Iris pigment epithelial cell (primary cell): Measurements from ENCODE around the gene TMIGD3.

ENCODE experiments used
- DNase-seq: peaks from one replicate; pipeline ENCODE4 v3.0.0-alpha.2; 2011; ENCODE audit warnings: low read depth

TMIGD3 gene

GRCh38 chr1:111507411-111508201, 4.2 kb upstream of the TMIGD3 start:
- DNase-seq = peak; percentile 73

GRCh38 chr1:111506561-111506960, 3.1 kb upstream of the TMIGD3 start:
- no peak for DNase-seq

DNA sequence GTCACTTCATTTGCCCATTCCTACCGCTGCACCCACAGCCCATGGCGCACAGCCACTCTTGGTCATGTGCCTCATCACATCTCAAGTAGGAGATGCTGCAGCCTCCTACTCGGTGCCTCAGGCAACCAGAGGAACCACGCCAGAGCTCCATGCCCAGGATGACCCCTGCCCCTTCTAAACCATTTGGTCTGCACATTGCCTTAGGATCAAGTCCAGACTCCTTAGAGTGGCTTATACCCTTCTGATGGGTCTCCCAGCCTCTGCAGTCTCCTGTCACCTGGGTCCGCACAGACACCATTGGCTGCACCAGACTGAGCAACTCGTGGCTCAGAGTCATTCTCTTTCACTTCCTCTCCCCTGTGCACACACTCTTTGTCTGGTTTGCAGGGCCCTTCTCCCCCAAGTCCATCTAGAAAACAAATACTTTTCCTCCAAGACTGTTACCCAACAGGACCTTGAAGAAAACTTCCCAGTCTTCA, 2.2 kb upstream of the TMIGD3 start:
- DNase-seq = no peak

DNA sequence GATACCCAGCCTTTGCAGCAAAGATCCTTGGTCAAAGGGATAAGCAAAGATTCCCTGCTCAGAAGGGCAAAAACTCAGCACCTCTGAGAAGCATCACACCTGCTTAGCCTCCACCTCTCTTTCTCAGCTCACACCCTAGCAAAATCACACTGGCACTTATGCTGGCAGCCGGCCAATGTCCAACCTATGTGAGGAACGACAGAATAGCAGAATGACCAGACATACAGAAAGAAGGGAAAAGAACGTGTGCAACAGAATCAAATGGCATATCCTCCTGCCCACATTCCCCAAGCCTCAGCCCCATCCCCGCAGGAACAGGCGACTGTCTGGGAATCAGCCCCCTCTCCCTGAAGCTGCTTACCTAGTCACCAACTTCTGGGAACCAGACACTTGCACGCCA, 664 bp upstream of the TMIGD3 start:
- no peak for DNase-seq

DNA sequence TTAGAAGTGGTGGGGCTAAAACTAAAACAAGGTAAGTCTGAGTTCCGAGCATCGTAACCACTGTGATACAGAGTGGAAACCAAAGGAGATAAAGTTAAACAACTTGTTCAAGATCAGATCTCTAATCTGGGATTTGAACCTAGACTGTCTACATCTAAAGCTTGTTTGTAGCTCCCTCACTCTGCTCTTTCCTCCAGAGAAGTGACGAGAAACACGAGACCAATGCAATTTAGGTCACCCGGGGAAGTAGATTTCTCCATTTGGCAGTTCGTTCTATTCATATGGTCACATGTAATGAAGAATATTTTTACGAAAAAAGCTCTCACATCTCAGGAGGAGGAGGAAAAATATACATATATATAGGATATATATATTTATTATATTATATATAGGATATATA, 1.8 kb downstream of the TMIGD3 start:
- DNase-seq = no peak

DNA sequence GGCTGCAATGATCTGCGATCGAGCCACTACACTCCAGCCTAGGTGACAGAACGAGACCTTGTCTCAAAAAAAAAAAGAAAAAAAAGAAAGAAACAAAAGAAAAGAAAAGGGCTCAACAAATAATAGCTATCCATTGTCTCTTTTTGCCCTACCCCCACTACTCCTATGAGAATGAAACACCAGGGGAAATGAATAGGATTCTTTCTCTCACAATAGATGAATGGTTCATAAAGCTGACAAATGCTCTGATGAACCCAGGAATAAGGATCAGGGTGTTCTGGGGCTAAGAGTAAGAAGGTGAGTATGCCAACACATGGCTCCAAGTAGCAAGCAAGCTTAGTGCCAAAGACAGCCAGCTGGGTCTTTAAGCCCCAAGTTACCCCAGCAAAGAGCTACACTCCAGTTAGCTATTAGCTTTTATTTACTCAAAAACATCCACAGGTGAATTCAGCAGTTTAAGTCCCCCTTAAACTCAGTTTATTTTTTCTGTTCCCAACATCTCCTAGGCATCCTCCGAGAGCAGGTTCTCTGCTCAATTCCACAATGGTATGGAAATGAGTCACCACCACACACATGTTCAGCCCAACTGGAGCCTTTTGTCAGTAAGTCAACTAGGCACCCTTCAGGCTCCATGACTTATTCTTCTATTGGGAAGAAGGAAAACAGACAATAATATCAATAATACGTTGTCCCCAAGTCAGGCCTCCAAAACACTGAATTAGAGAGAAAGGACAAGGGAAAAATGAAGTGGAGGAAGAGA, 4.2 kb downstream of the TMIGD3 start:
- no peak for DNase-seq

GRCh38 chr1:111497592-111497991, 5.8 kb downstream of the TMIGD3 start:
- DNase-seq = no peak

GRCh38 chr1:111496398-111496797, 7.0 kb downstream of the TMIGD3 start:
- no peak for DNase-seq

DNA sequence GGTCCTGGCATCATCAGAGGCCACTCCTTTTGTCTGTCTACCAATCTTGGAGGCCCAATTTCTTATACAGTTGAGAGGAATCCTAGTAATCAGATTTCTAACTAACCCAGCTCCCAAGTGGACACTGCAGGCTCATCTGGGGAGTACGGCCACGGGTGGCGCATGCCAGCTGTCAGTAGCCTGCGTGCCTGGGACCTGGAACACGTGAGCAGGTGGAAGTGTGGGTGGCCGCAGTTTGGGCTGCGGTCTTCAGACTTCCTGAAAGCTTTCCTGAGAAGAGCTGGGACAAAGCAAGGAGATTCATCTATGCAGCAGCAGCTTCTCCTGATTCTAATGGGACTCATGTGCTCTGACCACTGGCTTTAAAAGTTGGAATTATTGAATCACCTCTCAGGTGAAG, 12.4 kb downstream of the TMIGD3 start:
- no peak for DNase-seq

- no peak for DNase-seq
Observed at GRCh38 chr1:111490220-111490619, 13.2 kb downstream of the TMIGD3 start.

DNA sequence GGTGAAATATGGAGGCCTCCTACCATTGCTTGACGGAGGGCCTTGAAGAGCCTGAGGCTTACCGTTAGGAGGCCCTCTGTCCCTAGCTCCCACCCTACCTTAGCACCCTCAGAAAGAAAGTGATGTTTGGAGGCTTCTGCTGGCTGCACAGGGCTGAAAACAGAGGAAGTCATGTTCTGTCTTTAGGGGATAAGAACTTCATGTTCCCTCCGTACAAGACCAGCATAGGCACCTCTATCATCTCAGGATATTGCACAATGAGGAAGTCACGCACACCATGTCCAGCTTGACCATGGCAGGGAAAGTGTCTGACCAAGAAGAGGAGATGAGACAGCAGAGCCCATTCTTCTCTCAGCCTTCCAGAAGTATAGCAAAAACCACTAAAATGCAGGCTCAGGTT, 13.8 kb downstream of the TMIGD3 start:
- DNase-seq = peak; percentile 47

- no peak for DNase-seq
Observed at GRCh38 chr1:111488669-111489068, 14.8 kb downstream of the TMIGD3 start.

DNA sequence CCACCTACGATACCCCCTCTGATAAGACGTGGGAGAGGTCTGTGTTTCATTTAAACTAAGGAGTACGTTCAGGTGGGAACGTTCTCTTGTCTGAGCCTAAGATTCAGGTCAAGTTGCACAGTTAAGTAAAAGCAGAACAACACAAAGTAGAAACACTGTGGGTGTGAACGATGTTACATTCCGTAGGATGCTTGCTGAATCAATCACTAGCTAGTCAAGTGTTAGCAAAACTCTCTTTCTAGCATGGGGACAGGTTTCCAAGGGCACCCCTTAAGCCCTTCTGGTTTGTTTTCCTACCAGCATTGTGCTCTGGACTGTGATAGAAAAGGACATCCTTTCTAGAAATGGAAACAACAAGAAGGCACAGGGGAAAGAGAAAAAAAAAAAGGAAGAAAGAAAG, 16.3 kb downstream of the TMIGD3 start:
- DNase-seq = no peak

- DNase-seq = no peak
Observed at GRCh38 chr1:111486431-111486830, 17.0 kb downstream of the TMIGD3 start.

GRCh38 chr1:111484391-111485026, 18.9 kb downstream of the TMIGD3 start:
- no peak for DNase-seq

DNA sequence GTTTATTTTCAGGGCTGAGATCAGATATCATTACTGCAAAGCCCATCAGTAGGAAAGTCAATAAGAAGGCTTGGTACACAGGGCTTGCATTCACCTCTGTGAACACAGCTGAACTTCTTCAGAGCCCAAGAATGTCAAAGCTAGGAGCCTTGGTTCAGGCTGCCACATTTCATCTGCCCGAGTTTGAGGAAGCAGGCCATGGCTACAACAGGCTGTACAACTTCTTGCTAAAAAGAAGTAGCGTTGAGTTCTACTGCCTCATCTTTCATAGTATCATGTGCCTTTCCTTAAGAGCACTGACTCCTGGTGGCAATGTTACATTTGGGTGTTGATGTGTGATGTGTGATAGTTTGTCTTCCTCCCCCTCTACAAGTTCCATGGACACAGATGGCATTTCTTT, 19.6 kb downstream of the TMIGD3 start:
- no peak for DNase-seq

DNA sequence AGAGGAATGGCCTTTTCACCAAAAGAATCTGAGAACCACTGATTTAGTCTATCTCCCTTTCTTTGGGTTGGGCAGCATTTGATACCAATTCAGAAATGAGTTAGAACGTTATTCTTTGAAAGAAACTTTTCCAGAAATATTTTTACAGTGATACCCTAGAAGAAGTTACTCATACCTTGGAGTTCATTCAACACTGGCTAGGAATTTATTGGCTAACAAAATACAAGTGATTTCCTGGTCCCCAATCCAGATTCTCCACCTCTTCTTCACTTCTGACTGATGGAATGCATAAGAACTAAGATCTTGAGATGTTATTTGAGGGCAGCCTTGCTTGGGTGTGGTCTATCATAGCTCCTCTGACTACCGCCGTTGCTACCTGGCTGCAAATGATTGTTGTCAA, 20.3 kb downstream of the TMIGD3 start:
- DNase-seq = no peak

- peak; percentile 68 for DNase-seq
Observed at GRCh38 chr1:111481387-111482221, 21.8 kb downstream of the TMIGD3 start.

GRCh38 chr1:111480674-111481073, 22.8 kb downstream of the TMIGD3 start:
- no peak for DNase-seq

DNA sequence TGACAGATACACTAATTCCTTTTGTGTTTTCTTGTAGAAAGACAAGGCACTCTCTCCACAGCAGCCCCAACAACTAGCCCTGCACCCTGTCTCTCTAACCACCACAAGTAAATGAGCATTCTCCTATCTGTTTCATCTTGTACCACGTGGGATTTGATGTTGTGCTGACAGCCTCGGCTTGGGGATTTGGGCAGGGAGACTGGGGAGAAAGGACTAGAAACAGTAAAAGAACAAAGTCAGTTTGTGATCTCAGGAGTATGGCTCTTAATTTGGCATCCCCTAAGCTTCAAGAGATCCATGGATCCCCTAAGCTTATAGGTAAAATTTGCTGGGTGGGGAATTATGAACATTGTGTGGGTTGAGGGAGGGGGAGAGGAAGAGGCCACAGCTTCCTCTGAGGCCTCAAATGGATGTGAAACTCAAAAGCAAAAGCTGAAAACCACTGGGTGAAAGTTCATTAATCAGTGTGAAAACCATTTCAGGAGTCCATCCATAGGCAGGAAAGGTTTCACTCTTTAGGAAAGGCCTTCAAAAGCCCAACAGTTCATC, 26.6 kb downstream of the TMIGD3 start:
- no peak for DNase-seq

DNA sequence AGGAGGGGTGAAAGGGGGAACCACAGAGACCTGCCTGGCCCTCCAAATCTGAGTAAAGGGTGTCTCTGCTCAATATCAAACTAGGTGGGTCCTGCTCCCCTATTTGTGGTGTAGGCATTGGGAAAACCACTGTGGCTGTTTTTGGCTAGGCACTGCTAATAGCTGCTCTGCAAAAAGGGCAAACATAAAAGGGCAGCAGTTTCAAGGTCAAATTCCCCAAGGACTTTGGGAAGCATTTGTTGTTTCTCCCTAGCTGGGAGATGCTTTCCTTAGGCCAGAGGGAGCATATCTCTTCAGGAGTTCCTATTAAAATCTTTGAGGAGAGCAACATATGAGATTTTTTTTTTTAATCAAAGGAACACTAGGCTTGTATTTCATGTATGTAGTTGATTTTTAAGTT, 27.2 kb downstream of the TMIGD3 start:
- no peak for DNase-seq

GRCh38 chr1:111475701-111476100, 27.7 kb downstream of the TMIGD3 start:
- no peak for DNase-seq
